K562 (cell line): ENCODE data around the gene TRPM4. TPM values are rescaled to one million over a fixed set of nuclear protein-coding genes. Genes with fewer than 3 reads are reported as not detected.

Source experiments
- CREM ChIP-seq: IDR thresholded peaks from 2 replicates; pipeline ENCODE4 v1.6.1; 2014; ENCODE audit warnings: antibody characterized with exemption, low read depth
- FUS ChIP-seq: fragments of 200-400 bp; formaldehyde crosslinking; optimal IDR thresholded peaks from 2 replicates; pipeline ENCODE3; 2017; ENCODE audit warnings: low read depth, low read length
- GTF2B ChIP-seq: IDR thresholded peaks from 2 replicates; pipeline ENCODE4 v1.6.1; 2011; ENCODE audit not compliant: insufficient read length; ENCODE audit errors: extremely low read depth
- NFIC ChIP-seq: fragments of 450-650 bp; IDR thresholded peaks from 2 replicates; pipeline ENCODE4 v1.6.1; 2017; ENCODE audit warnings: mild to moderate bottlenecking, inconsistent platforms
- NFXL1 ChIP-seq: fragments of 450-650 bp; formaldehyde crosslinking; IDR thresholded peaks from 2 replicates; pipeline ENCODE4 v1.4.0; 2021; ENCODE audit warnings: mild to moderate bottlenecking
- NR1H2 ChIP-seq: sonication (generic); formaldehyde crosslinking; IDR thresholded peaks from 2 replicates; pipeline ENCODE4 v1.4.0; 2020; ENCODE audit warnings: mild to moderate bottlenecking, missing genetic modification reagents
- PHF21A ChIP-seq: fragments of 450-650 bp; IDR thresholded peaks from 2 replicates; pipeline ENCODE4 v1.6.1; 2017; ENCODE audit warnings: low read depth, borderline replicate concordance
- RBM25 ChIP-seq: fragments of 200-400 bp; formaldehyde crosslinking; IDR thresholded peaks from 2 replicates; pipeline ENCODE4 v1.6.1; 2018; ENCODE audit warnings: low read length, low read depth, moderate library complexity; ENCODE audit not compliant: severe bottlenecking
- SMAD1 ChIP-seq: fragments of 150-350 bp; IDR thresholded peaks from 2 replicates; pipeline ENCODE4 v1.6.1; 2014; ENCODE audit warnings: low read length, low read depth; ENCODE audit not compliant: partially characterized antibody
- SNRNP70 ChIP-seq: fragments of 200-400 bp; formaldehyde crosslinking; optimal IDR thresholded peaks from 2 replicates; pipeline ENCODE3; 2017; ENCODE audit warnings: low read depth, low read length
- SPI1 ChIP-seq: IDR thresholded peaks from 2 replicates; pipeline ENCODE4 v1.6.1; 2011; ENCODE audit warnings: low read depth, low read length, control low read depth, borderline replicate concordance
- SUPT5H ChIP-seq: fragments of 450-650 bp; IDR thresholded peaks from 2 replicates; pipeline ENCODE4 v1.6.1; 2016
- TAF15 ChIP-seq: fragments of 200-400 bp; formaldehyde crosslinking; IDR thresholded peaks from 2 replicates; pipeline ENCODE4 v1.6.1; 2017; ENCODE audit warnings: mild to moderate bottlenecking, low read depth, low read length, moderate library complexity
- TFAP4 ChIP-seq: sonication (generic); formaldehyde crosslinking; IDR thresholded peaks from 2 replicates; pipeline ENCODE4 v1.8.0; 2022; ENCODE audit warnings: missing genetic modification reagents, mild to moderate bottlenecking, moderate library complexity, borderline replicate concordance
- TRIM24 ChIP-seq, 2 experiments: fragments of 450-650 bp; IDR thresholded peaks; 2 replicates each; pipeline ENCODE4 v1.6.1; 2016
- XRCC5 ChIP-seq: fragments of 200-400 bp; formaldehyde crosslinking; IDR thresholded peaks from 2 replicates; pipeline ENCODE4 v1.6.1; 2017; ENCODE audit warnings: low read depth, mild to moderate bottlenecking, low read length
- ZBTB49 ChIP-seq: sonication (generic); formaldehyde crosslinking; IDR thresholded peaks from 2 replicates; pipeline ENCODE4 v1.8.0; 2022; ENCODE audit warnings: missing genetic modification reagents, mild to moderate bottlenecking, borderline replicate concordance
- ZNF263 ChIP-seq: sonication (generic); formaldehyde crosslinking; IDR thresholded peaks from 2 replicates; pipeline ENCODE4 v1.8.0; 2022; ENCODE audit warnings: mild to moderate bottlenecking, missing genetic modification reagents, borderline replicate concordance
- ZNF274 ChIP-seq: IDR thresholded peaks from 2 replicates; pipeline ENCODE4 v1.6.1; 2011; ENCODE audit warnings: low read depth, mild to moderate bottlenecking, low read length, moderate library complexity, borderline replicate concordance
- ZNF507 ChIP-seq: conservative IDR thresholded peaks from 2 replicates; pipeline ENCODE4 v1.6.1; 2017; ENCODE audit warnings: missing genetic modification characterization, missing compliant biosample characterization
- ZNF766 ChIP-seq: fragments of 200-800 bp; sonication (Bioruptor generic); conservative IDR thresholded peaks from 2 replicates; pipeline ENCODE4 v1.6.1; 2016; ENCODE audit warnings: missing genetic modification characterization, missing compliant biosample characterization
- polyA plus RNA-seq, 8 experiments: library from polyadenylated mRNA; depleted of rRNA in 4 of 8; stranded (reverse) in 5 of 8; unstranded in 3 of 8; fragments of >200 nt; fragmentation: Nextera tagmentation in 2 of 8; fragmentation: Illumina TruSeq in 1 of 8; extraction: Ambion mirVana in 2 of 8; extraction: Trizol in 1 of 8; gene quantifications; 2 replicates each; pipeline versions ENCODE4 v1.2.1 to v1.2.3, GENCODE V29; 2011 to 2014; ENCODE audit warnings: inconsistent platforms in 1 of 8, missing spikeins in 1 of 8
- total RNA-seq, 7 experiments: library from RNA; depleted of rRNA in 6 of 7; stranded (reverse); fragments of >200 nt in 6 of 7; fragmentation: Illumina TruSeq in 2 of 7; extraction: Trizol in 2 of 7; gene quantifications; 2 replicates each; pipeline versions ENCODE4 v1.2.1 to v1.2.3, GENCODE V29; 2011 to 2021; ENCODE audit warnings: low replicate concordance in 1 of 7
- TF ChIP-seq, protein P1 (sequence below): fragments of 250-450 bp; sonication (Bioruptor Pico); IDR thresholded peaks from 2 replicates; pipeline ENCODE4 v1.8.0; 2021; ENCODE audit warnings: mild to moderate bottlenecking, moderate library complexity
- TF ChIP-seq, protein P2 (sequence below): sonication (generic); formaldehyde crosslinking; IDR thresholded peaks from 2 replicates; pipeline ENCODE4 v1.5.0; 2020; ENCODE audit warnings: missing genetic modification reagents

TRPM4 gene
- total and polyA plus RNA-seq, 9 of the 15 experiments (the other 6 are each of a cell fraction or from before 2014, with no cell fraction given) = 6.5 to 45.4 (median 15.2) TPM

- TF ChIP-seq, protein P1, sequence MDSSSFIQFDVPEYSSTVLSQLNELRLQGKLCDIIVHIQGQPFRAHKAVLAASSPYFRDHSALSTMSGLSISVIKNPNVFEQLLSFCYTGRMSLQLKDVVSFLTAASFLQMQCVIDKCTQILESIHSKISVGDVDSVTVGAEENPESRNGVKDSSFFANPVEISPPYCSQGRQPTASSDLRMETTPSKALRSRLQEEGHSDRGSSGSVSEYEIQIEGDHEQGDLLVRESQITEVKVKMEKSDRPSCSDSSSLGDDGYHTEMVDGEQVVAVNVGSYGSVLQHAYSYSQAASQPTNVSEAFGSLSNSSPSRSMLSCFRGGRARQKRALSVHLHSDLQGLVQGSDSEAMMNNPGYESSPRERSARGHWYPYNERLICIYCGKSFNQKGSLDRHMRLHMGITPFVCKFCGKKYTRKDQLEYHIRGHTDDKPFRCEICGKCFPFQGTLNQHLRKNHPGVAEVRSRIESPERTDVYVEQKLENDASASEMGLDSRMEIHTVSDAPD (CRISPR knock-in tag) = no peak
- TF ChIP-seq NFXL1 (no peak), TFAP4 (peak; percentile 94), ZNF263 (no peak), SMAD1 (no peak), TAF15 (no peak), ZNF274 (no peak), RBM25 (peak; percentile 84), NR1H2 (CRISPR knock-in tag) (no peak), TRIM24 (IDR thresholded peaks at IDR 0.05) (no peak), NFIC (no peak), ZNF766 (no peak), GTF2B (peak; percentile 37), ZNF507 (tag) (no peak), SUPT5H (0 out of 2 replicates have a peak, but pooled peaks have one; percentile 48), SNRNP70 (no peak), FUS (no peak), CREM (peak; percentile 23; the same call in 1 of the 2 replicates), ZBTB49 (CRISPR knock-in tag) (no peak), PHF21A (no peak), SPI1 (peak; percentile 23; the same call in 1 of the 2 replicates), XRCC5 (0 out of 2 replicates have a peak, but pooled peaks have one; percentile 29)
- TF ChIP-seq, protein P2, sequence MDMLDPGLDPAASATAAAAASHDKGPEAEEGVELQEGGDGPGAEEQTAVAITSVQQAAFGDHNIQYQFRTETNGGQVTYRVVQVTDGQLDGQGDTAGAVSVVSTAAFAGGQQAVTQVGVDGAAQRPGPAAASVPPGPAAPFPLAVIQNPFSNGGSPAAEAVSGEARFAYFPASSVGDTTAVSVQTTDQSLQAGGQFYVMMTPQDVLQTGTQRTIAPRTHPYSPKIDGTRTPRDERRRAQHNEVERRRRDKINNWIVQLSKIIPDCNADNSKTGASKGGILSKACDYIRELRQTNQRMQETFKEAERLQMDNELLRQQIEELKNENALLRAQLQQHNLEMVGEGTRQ (CRISPR knock-in tag) = peak; percentile 92
Observed at GRCh38 chr19:49151267-49152118, 6.1 kb upstream of the TRPM4 start (continued).
